GM19372 (cell line): ENCODE results near the gene MGLL.
"Not testable (repeated sequence)": the region's sequence is repeated elsewhere in the genome, so short reads cannot be mapped to it uniquely, and the experiment has no call there.

Experiments used
- ATAC-seq: cut with Tn5 transposase; IDR thresholded peaks from one replicate; pipeline ENCODE4 v1.9.1; 2021; ENCODE audit warnings: mild to moderate bottlenecking, low read depth, moderate library complexity; ENCODE audit not compliant: unreplicated experiment

The MGLL gene

DNA sequence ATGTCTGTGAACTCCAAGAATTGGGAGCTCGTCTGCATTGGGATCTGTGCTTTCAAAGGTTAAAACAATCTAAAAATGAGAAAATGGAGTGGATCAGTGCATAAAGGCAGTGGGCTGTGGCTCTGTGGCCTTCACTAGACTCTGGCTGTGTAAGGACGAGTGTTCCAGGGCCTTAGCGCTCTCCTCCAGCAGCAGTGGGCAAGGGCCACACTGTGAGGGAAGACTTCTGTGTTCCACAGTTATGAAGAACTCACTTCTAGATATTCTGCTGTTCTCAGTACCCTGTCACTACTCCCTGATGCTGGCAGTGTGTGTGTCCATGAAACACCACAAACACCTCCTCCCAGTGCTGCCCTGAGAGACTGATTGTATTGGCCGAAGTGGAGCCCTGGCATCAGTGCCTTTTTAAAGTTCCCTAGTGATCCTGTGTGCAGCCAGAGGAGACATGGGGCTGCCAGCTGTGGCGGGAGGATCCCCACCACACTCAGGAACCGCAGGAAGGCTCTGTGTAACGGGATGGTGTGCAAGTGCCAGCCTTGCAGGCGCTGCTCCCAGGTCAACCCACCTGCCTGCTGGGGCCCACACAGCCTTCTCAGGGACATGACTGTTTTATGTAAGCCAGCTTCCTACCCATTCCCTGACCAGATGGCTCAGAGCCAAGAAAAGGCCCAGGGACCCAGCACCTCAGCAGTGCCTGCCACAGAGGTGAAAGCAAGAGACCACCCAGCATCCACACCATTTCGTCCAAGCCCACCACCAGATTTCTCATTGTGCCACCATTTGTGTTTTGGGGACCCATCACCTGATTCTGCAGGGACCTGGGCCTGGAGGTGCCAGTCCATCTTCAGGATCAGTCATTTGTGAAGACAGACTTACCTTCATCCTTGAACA, 109.2 kb downstream of the MGLL start:
- no peak for ATAC-seq

- ATAC-seq = no peak
These were observed 109.9 kb downstream of the MGLL start for GRCh38 chr3:127712461-127712860.

DNA sequence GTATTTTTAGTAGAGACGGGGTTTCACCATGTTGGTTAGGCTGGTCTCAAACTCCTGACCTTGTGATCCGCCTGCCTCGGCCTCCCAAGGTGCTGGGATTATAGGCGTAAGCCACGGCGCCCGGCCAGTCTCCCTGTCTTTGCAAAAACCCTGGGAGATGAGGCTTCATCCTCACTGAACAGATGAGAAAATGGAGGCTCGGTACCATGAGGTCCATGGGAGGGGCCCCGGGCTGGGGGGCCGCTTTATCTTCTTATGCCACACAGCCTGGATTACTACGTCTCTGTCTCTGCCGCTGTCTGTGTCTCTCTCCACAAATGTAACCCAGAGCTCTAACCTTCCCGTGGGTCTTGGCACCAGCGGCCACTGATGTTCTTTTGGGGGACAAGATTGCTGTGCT, 110.4 kb downstream of the MGLL start:
- no peak for ATAC-seq

DNA sequence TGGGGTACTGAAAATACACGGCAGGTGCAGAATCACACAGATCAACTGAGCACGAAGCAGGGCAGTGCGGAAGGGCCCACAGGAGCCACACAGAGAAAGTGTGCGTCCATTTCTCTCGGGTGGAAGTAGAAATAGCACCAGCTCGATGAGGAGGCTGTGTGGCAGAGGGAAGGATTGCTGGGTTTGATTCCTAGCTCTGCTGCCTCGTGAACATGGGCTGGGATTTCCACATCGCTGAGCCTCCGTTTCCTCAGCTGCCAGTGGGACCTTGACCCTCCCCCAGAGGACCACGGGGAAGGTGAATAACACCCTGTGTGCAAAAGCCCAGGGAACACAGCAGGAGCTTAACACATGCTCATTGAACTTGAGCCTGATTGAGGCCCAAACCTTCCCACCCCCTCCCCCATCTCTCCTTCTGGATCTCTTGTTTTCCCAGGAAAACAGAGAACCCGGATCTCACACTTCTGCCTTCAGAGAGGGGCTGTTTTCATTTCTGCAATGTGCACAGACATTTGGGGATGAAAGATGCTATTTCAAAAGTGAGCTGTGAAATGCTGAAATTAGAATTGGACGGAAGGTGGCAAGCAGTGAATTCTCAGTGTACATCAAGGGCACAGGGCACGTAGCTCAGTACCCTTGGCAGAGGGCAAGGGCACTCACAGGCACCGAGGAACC, 111.2 kb downstream of the MGLL start:
- no peak for ATAC-seq

DNA sequence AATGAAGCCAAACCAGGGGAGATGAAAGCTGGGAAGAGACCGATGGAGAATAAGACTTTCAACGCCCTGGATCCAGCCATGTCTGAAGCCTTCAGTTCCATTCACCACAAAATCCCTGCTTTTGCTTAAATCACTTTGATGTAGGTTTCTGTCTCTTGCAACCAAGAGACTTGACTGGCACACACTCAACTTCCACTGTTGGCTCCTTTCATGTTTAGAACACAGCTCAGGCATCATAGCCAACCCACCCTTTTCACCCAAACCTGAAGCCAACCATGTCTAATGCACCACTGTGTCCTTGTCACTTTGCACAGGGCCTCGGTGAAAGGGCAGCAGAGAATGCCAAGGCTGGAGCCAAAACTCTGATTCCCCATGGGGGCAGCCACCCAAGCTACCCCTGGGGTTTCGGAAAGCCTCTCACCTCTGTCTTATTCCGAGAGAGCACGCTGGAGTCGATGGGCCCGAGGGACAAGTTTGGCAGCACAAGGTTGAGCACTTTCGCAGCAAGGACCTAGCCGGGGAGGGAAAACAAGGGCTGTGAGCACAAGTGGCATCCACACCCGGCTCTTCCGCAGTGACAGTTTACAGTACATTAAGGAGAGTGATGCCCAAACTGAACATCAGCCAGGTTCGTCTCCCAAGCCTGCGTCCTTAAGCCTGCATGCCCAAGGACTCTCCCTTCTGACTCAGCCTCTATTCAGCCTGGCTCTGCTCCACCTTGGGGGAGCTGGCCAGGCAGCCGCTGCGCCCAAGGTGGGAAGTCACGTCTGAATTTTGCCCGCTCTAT, 112.0 kb downstream of the MGLL start:
- no peak for ATAC-seq

- no peak for ATAC-seq
These were observed 112.8 kb downstream of the MGLL start for GRCh38 chr3:127709320-127710060.

DNA sequence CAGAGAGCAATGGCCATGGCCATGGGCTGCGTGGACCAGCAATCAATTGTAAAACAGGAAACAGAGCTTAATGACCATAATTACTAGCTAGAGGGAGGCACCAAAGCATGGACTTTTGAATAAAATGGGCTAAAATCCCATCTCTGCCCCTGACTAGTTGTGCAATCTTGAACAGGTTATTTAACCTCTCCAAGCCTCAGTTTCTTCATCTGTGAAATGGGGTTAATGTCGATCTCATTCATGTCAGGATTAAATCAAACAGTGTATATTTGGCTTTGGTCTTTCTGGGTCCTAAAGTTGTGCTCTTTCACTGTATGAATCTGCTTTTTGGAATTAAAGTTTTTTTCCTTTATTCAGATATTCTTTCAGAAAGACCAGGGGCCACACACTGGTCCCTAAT, 113.5 kb downstream of the MGLL start:
- ATAC-seq = no peak

DNA sequence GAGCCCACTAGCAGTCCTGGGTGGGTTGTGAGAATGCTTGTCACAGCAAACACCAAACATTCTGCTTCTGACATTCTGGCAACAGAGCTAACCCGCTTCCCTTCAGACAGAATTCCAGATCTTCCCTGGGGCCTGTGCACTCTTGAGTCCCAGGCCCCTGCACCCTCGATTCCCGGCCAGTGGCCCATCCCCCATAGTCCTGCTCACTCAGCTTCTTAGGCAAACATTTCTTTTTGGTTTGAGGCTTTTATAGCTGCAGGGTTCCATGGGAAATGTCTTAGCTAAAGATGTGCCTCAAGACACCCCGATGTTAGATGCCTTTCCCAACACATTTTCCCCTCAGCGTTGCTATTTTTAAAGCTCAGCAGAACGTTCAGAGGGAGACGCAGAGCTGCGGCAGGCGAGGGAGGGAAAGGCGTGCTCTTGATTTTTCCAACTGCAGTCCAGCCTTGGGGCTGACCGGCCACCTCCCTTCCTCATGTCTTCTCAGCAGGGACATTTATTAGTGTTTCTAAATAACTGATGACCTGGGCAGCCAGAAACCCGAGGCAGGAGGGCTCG, 114.4 kb downstream of the MGLL start:
- no peak for ATAC-seq

GRCh38 chr3:127706785-127707351, 115.4 kb downstream of the MGLL start:
- ATAC-seq = no peak

- no peak for ATAC-seq
These were observed 116.0 kb downstream of the MGLL start for GRCh38 chr3:127706312-127706711.

DNA sequence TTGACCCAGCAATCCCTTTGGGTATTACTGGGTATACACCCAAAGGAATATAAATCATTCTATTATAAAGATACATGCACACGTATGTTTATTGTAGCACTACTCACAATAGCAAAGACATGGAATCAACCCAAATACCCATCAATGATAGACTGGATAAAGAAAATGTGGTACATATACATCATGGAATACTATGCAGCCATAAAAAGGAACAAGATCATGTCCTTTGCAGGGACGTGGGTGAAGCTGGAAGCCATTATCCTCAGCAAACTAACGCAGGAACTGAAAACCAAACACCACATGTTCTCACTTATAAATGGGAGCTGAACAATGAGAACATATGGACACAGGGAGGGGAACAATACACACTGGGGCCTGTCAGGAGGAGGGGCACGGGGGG, 117.5 kb downstream of the MGLL start:
- ATAC-seq = not testable (repeated sequence)

DNA sequence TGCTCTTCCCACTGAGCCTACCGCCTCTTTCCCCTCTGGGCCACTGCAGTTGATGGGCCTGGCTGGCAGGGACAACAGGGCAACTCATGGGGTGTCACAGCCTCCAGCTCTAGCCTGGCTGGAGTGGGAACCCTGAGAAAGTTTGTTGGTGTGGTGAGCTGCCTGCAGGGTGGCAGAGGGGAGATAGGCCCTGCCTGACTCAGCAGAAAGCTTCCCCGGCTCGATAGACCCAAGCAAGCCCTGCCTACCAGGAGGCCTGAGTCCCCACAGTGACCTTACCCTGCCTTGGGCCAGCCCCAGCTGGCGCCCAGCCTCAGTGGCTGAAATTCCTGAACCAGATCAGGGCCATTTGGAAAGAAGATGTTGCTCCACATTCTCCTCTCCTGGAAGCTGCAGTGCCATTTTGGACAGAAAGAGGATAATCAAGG, 120.2 kb downstream of the MGLL start:
- no peak for ATAC-seq

DNA sequence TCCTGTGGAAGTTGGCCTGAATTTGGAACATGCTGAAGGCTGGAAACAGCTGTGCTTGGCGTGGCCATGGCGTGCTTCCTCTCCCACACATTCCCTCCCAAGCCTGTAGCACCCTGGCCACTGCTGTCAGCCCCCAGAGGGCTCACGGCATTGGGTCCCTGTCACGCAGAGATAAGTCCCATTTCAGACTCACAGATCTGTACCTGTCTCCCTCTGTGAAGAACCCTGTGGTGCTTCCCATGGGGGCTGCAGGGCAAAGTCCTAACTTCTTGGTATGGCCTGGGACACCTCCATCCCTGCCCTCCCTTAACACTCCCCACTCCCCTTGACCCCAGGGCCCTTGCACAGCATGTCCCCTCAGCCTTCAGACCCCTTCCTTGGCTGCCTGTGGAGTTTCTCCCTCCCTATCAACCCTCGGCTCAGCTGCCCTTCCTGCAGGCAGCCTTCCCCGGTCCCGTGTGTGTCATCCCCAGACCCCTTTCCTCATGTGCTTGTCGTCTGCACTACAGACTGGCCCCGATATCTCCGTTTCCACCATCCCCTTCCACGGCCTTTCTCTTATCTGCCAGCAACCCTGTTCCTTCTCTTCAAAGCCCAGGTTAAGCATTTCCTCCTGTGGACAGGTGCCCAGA, 120.9 kb downstream of the MGLL start:
- no peak for ATAC-seq

DNA sequence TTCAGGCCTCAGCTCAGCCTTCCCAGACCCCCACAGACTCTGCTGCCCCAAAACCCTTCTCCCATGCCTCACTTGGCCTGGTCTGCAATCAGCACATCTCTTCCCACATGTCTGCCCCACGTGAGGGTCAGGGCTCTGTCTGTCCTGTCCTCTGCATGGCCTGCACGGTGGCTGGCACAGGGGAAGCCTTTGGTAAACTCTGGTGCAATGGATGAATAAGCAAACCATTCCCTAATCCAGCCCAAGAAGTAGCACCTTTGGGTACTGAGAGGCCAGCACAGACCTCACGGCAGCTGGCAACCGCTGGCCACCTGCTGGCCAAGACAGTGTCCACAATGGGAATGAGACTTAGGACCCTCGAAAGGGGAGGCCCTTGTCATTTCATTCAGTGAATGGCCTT, 121.9 kb downstream of the MGLL start:
- no peak for ATAC-seq

- no peak for ATAC-seq
These were observed 122.7 kb downstream of the MGLL start for GRCh38 chr3:127699416-127700300.

- no peak for ATAC-seq
These were observed 123.5 kb downstream of the MGLL start for GRCh38 chr3:127698691-127699415.

DNA sequence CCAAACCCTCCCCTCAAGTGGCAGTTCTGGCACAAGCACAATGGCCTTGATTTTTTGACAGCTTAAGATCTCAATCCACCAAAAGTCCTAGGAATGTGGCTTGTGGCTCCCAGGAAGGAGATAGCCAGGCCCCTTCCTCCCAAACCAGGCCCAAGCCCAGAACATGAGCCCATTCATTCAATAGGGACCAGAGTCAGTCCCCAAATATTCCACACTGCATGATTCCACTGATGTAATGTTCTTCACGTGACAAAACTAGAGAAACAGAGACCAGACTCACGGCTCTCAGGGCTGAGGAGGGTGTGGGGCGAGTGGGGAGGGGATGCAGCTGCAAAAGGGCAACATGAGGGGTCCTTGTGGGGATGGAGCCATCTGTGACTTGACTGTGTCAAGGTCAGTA, 124.0 kb downstream of the MGLL start:
- ATAC-seq = no peak
